Muscle layer of duodenum (tissue), 2 donors: Measurements from ENCODE around the gene SPRY4.
"Not testable (repeated sequence)": the region's sequence is repeated elsewhere in the genome, so short reads cannot be mapped to it uniquely, and the experiment has no call there.

Source experiments
- H3K27ac ChIP-seq: one replicate; pipeline ENCODE4 v1.7.0; 2013; ENCODE audit warnings: mild to moderate bottlenecking, low read length
- H3K27me3 ChIP-seq: one replicate; pipeline ENCODE4 v1.7.0; 2013; ENCODE audit warnings: low read depth, mild to moderate bottlenecking, control low read depth, low read length
- H3K36me3 ChIP-seq, 2 donors: one replicate each; pipeline ENCODE4 v1.7.0; 2013; ENCODE audit warnings: low read length in 2 of 2, control low read depth in 1 of 2, mild to moderate bottlenecking in 1 of 2; ENCODE audit not compliant: insufficient read depth in 2 of 2, control insufficient read depth in 1 of 2
- H3K4me1 ChIP-seq, 2 donors: one replicate each; pipeline ENCODE4 v1.7.0; 2013; ENCODE audit warnings: low read length in 2 of 2, mild to moderate bottlenecking in 2 of 2, control low read depth in 1 of 2, moderate library complexity in 1 of 2; ENCODE audit not compliant: insufficient read depth in 2 of 2, control insufficient read depth in 1 of 2
- H3K4me3 ChIP-seq, 2 donors: one replicate each; pipeline ENCODE4 v1.7.0; 2013; ENCODE audit warnings: low read length in 2 of 2, low read depth in 1 of 2, mild to moderate bottlenecking in 1 of 2
- H3K9me3 ChIP-seq, 2 donors: one replicate each; pipeline ENCODE4 v1.7.0; 2013; ENCODE audit warnings: low read length in 2 of 2, control low read depth in 1 of 2, mild to moderate bottlenecking in 1 of 2; ENCODE audit not compliant: control insufficient read depth in 1 of 2
- donor health status: healthy.

SPRY4 gene

GRCh38 chr5:142333749-142334148 is 8.9 kb upstream of the SPRY4 start:
- not testable (repeated sequence) for H3K4me3 ChIP-seq, H3K4me1 ChIP-seq, H3K27me3 ChIP-seq, H3K27ac ChIP-seq, H3K36me3 ChIP-seq, H3K9me3 ChIP-seq

DNA sequence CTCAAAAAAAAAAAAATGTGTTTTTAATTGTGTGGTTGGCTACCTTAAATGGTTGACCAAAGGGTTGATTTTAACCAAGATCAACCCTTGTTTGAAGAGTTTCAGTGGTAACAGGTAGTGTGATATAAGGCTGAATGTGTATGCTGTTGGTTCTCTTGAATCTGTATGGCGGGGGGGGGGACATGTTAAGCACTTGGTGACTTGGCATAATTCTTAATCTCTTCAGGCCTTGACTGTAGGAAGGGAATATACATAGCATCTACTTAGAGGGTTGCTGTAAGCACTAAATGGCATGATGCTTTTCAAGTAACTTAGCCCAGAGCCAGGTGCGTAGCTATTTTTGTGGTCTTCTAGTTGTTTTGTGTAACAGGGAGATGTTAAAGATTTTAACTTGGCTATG is 5.6 kb upstream of the SPRY4 start:
- Histone ChIP-seq H3K4me3 (no peak overlapping the region), H3K4me1 (peaks cover 0 to 6% of the 10 kb centered on the region in 2 donors), H3K27me3 (no peaks in the 10 kb centered on the region), H3K36me3 (no peaks in the 10 kb centered on the region), H3K27ac (no peak overlapping the region), H3K9me3 (no peaks in the 10 kb centered on the region)

GRCh38 chr5:142330026-142330425 is 5.2 kb upstream of the SPRY4 start:
- peaks cover 0 to 10% of the 10 kb centered on the region in 2 donors for H3K4me1 ChIP-seq
- no peaks in the 10 kb centered on the region for H3K36me3 ChIP-seq
- H3K4me3 ChIP-seq, result no peak overlapping the region
- no peaks in the 10 kb centered on the region for H3K27me3 ChIP-seq
- no peak overlapping the region for H3K27ac ChIP-seq
- no peaks in the 10 kb centered on the region for H3K9me3 ChIP-seq

GRCh38 chr5:142327111-142327842 is 2.5 kb upstream of the SPRY4 start:
- no peaks in the 10 kb centered on the region for H3K27me3 ChIP-seq
- H3K27ac ChIP-seq, result peak overlapping the region; percentile 43
- peaks cover 0 to 22% of the 10 kb centered on the region in 2 donors for H3K4me1 ChIP-seq

GRCh38 chr5:142326480-142326938 is 1.7 kb upstream of the SPRY4 start:
- no peaks in the 10 kb centered on the region for H3K27me3 ChIP-seq
- peak overlapping the region in 1 of 2 donors; percentile 77 for H3K4me3 ChIP-seq
- peaks cover 0 to 10% of the 10 kb centered on the region in 2 donors for H3K36me3 ChIP-seq
- H3K9me3 ChIP-seq, result no peaks in the 10 kb centered on the region
- peaks cover 0 to 22% of the 10 kb centered on the region in 2 donors for H3K4me1 ChIP-seq
- H3K27ac ChIP-seq, result peak overlapping the region; percentile 54

More at GRCh38 chr5:142327111-142327842, 2.5 kb upstream of the SPRY4 start:
- peaks cover 0 to 10% of the 10 kb centered on the region in 2 donors for H3K36me3 ChIP-seq
- H3K4me3 ChIP-seq, result no peak overlapping the region
- H3K9me3 ChIP-seq, result no peaks in the 10 kb centered on the region

DNA sequence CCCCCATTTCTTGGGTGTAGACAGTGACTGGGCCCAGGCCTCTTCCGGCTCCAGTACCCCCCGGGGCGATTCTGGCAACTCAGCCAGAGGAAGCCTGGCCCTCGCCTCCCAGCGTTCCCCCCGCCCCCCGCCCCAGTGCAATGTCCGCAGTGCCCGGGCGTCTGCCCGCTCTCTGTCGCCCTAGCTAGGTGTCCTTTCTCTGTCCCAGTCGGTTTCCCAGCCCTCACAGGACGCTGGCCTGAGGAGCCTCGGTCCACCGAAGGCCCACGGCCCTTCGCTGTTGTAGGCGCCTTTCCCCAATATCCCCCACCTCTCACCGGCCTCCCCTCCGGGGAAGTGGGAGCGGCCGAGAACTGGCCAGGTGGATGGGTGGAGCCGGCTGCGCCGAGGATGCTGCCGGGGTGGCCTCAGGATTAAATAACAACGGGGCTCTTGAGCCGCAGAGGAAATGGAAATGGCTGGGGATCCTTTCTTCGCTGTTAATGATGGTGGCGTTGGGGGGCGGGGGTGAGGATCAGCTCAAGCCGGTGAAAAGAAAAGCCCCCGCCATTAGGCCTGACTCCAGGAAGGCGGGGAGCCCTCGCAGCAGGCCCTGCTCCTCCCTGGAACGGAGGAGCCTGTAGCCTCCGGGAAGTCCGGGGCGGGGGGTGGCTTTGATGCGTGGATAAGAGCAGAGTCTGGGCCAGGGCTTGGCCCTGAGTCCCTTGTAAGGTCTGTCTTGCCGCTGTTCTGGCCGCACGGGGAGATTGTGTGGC is 1.1 kb upstream of the SPRY4 start:
- H3K4me1 ChIP-seq, result peaks cover 0 to 22% of the 10 kb centered on the region in 2 donors
- H3K4me3 ChIP-seq, result peak overlapping the region; percentile 77 to 78
- H3K27me3 ChIP-seq, result no peaks in the 10 kb centered on the region
- H3K27ac ChIP-seq, result peak overlapping the region; percentile 54
- no peaks in the 10 kb centered on the region for H3K9me3 ChIP-seq
- peaks cover 0 to 10% of the 10 kb centered on the region in 2 donors for H3K36me3 ChIP-seq

DNA sequence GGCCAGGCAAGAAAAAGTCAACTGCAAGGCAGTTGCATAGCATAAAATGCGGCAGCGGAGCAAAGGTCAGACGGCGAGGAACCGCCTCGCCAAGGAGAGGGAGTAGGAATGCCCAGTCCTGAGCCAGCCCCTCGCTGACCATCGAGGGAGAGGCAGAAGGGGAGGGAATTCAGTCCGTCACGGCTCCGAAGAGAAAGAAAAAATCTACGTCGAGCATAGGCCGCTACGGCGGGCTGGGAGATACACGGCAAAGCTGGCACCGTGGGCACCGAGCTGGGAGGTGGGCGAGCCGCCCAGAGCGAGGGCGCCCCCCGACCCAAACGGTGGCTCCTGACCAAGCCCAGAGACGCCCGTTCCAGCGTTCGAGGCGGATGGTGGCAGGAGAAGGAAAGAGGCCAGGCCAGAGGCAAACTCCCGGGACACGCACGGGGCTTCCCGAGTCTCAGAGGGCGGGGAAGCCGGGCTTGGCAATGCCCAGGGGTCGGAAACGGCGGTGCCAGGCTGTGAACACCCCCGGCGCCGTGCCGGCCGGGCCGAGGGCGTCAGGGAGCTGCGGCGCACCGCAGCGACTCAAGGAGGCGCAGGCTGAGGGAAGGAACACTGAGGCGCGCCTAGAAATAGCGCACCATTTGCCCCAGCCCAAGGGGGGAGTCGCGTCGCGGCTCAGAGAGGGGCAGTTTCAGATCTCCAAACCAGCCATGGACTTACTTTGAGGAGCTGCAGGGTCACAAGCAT is 518 bp downstream of the SPRY4 start:
- no peaks in the 10 kb centered on the region for H3K9me3 ChIP-seq
- peaks cover 0 to 10% of the 10 kb centered on the region in 2 donors for H3K36me3 ChIP-seq
- H3K27ac ChIP-seq, result peak overlapping the region; percentile 88
- H3K4me3 ChIP-seq, result peak overlapping the region; percentile 77 to 78
- H3K4me1 ChIP-seq, result peaks cover 0 to 22% of the 10 kb centered on the region in 2 donors
- H3K27me3 ChIP-seq, result no peaks in the 10 kb centered on the region

DNA sequence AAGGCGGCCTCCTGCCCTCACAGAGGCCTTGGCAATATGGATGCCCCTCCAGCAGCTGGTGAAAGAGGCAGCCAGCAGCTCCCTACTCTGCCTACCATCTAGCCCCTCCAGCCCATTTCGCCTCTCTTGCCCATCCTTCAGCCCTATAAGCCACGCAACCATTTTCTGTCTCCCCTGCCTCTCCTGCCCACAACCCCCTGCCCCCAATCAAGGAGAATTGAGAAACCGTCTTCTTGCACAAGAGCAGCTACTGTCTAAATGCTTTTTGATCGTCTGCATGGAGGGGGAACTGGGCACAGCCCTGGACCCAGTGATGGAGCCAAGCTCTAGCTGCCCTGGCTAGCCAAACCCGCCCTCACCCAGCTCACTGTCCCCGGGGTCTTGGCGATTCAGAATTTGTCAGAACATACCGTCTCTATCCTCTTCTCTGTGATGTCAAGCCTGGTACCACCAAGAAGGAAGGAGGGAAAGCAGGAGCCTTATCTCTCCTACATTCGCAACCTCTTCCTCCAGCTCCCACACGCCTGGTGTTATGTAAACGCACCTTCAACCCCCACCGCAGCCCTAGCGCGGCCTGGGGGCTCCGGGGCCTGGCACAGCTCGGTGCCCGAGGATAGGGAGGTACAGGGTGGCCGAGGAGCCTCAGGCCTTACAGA is 1.2 kb downstream of the SPRY4 start:
- no peaks in the 10 kb centered on the region for H3K9me3 ChIP-seq
- H3K27me3 ChIP-seq, result no peaks in the 10 kb centered on the region
- H3K27ac ChIP-seq, result peak overlapping the region; percentile 88
- H3K4me1 ChIP-seq, result peaks cover 0 to 22% of the 10 kb centered on the region in 2 donors
- H3K4me3 ChIP-seq, result peak overlapping the region; percentile 77 to 78
- H3K36me3 ChIP-seq, result peaks cover 0 to 10% of the 10 kb centered on the region in 2 donors

DNA sequence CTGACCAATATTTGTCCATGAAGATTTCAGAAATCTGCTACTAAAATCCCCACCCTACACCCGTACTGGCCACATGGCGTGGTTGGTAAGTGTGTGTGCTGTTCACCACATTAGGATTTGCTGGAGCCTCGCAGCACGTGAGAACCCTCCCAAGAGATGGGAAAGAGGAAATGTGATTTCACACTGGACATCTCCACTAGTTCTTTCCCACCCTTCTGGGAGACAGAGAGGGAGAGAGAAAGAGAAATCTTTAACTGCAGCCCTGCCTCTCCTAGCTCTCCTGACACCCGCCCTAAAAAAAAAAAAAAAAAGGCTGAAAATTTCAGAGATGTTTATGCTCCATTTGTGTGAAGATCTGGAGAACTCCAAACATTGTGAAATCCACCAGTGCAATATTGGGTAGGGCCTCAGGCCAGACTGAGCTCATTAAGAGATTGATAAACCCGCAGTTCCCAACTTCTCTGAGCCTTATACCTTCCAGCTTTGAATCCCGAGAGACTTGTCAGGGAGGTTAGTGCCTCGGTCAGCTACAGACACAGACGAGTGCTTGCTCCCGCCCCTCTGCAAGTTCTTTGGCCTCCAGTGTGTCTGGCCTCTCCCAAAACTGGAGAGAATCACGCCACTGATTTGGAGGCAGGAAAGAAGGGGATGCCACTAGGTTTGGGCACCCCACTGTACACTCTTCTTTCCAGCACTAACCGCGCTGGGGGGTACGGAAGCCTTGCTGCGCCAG is 1.9 kb downstream of the SPRY4 start:
- no peaks in the 10 kb centered on the region for H3K9me3 ChIP-seq
- peak overlapping the region; percentile 88 for H3K27ac ChIP-seq
- H3K36me3 ChIP-seq, result peaks cover 0 to 10% of the 10 kb centered on the region in 2 donors
- peak overlapping the region; percentile 77 to 78 for H3K4me3 ChIP-seq
- H3K27me3 ChIP-seq, result no peaks in the 10 kb centered on the region
- peaks cover 0 to 27% of the 10 kb centered on the region in 2 donors for H3K4me1 ChIP-seq

DNA sequence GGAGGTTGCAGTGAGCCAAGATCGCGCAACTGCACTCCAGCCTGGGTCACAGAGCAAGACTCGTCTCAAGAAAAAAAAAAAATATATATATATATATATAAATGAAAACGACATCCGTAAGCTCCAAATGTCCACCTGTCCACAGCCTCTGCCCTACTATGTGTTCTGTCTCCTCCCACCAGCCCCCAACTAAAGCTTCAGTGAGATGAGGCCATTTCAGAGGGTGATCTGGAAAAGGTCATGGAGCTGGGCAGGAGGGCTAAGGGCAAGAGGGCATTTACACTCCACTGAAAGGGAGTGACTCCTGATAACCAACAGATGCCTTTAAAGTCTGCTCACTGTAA is 2.4 kb downstream of the SPRY4 start:
- peak overlapping the region; percentile 88 for H3K27ac ChIP-seq
- H3K9me3 ChIP-seq, result no peaks in the 10 kb centered on the region
- peaks cover 0 to 10% of the 10 kb centered on the region in 2 donors for H3K36me3 ChIP-seq
- H3K27me3 ChIP-seq, result no peaks in the 10 kb centered on the region
- peak overlapping the region; percentile 77 to 78 for H3K4me3 ChIP-seq
- peaks cover 0 to 29% of the 10 kb centered on the region in 2 donors for H3K4me1 ChIP-seq
